ENCODE results near the gene ARHGAP45. TPM values are rescaled to one million over a fixed set of nuclear protein-coding genes. Genes with fewer than 3 reads are reported as not detected.
A peak's percentile ranks its signal among the peaks of the same experiment; 100 is the strongest.
"Not testable (repeated sequence)": the region's sequence is repeated elsewhere in the genome, so short reads cannot be mapped to it uniquely, and the experiment has no call there.

ARHGAP45 gene
- polyA plus RNA-seq, 2 donors, result 8.9 to 17.7 TPM

DNA sequence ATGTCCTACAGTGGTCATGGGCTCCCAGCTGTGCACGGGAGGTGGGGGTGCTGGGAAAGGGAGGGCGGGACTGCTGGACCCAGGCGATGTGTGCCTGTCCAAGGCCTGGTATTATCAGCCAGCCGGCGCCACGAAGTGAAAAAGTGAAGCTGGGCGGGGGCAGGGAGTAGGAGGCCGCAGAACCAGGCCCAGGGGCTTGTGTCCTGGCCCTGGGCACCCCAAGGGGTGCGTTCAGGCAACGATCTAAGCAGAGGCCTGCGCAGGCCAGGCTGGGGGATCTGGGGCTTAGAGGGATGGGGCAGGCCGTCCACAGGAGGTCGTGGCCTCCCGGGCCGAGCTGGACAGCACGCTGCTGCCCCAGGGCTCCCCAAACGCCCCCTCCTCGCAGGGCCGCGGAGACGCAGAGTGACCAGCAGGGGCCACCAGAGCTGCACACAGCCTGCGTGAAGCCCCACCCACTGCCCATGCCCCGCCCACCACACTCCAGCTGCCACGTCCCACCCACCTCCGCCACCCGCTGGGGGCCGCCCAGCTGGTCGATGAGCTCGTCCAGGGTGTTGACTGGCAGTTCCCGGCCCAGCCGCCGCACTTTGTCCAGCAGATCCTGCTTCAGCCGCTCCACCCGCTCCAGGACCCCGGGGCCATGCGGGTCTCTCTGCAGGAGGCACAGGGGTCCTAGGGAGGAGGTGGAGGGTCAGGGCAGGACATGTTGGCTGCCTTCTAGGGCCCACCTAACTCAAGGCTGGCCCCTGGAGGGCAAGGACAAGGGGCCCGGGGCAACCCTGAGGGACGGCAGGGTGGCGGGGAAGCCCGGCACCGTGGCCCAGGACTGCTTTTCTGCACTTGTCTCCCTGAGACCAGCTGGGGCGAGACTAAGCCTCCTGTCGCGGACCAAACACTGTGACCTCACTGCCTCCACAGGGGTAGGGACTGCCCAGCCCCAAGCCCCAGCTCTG is 46.3 kb downstream of the ARHGAP45 start:
- Histone ChIP-seq H3K4me3 (ENCODE audit: low read depth in 1 of 2, low read length in 2 of 2) (no peak overlapping the region), H3K9me3 (ENCODE audit: control insufficient read depth in 2 of 2, insufficient read depth in 1 of 2, low read depth in 1 of 2, low read length in 1 of 2) (no peaks in the 10 kb centered on the region)
- 30 to 37% methylated on average over 31 to 44 of the region's 44 CpGs for WGBS, 2 donors

DNA sequence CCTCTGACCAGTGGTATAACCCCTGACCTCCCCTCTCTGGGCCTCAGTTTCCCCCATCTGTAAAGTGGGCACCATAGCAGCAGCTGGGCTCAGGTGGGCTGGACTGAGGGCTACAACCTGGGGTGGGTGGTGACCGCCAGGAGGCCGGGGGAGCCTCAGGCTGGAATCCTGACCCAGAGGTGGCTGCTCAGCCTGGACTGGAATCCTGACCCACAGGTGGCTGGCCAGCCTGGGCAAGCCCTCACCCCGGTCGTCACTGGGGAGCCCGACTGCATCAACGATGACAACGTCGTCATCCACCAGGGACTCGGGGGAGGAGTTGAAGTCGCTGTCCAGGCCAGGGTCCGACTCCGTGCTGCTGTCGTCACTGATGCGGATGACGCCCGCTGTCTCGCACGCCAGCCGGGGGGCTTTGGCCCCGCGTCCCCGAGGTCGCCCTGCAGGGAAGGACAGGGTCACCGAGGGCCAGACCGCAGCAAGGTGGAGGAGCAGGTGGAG is 47.1 kb downstream of the ARHGAP45 start:
- peaks cover 14 to 69% of the 10 kb centered on the region in 2 donors for H3K36me3 ChIP-seq (ENCODE audit: control insufficient read depth in 2 of 2, insufficient read depth in 2 of 2, low read length in 1 of 2)
- H3K9me3 ChIP-seq (ENCODE audit: control insufficient read depth in 2 of 2, insufficient read depth in 1 of 2, low read depth in 1 of 2, low read length in 1 of 2), result no peaks in the 10 kb centered on the region
- H3K4me1 ChIP-seq (ENCODE audit: control insufficient read depth in 2 of 2, insufficient read depth in 2 of 2, low read length in 1 of 2), result peaks cover 6 to 45% of the 10 kb centered on the region in 2 donors
- H3K27ac ChIP-seq (ENCODE audit: low read depth in 2 of 2, low read length in 1 of 2), result peak overlapping the region; percentile 62 to 83
- no peaks in the 10 kb centered on the region for H3K27me3 ChIP-seq (ENCODE audit: control insufficient read depth in 1 of 2, insufficient read depth in 2 of 2, low read length in 2 of 2)
- no peak overlapping the region for H3K4me3 ChIP-seq (ENCODE audit: low read depth in 1 of 2, low read length in 2 of 2)
- 84 to 87% methylated on average over 25 of the region's 25 CpGs for WGBS, 2 donors

More for the DNA sequence above, 46.3 kb downstream of the ARHGAP45 start:
- Histone ChIP-seq H3K4me1 (ENCODE audit: control insufficient read depth in 2 of 2, insufficient read depth in 2 of 2, low read length in 1 of 2) (peaks cover 6 to 43% of the 10 kb centered on the region in 2 donors), H3K27ac (ENCODE audit: low read depth in 2 of 2, low read length in 1 of 2) (peak overlapping the region; percentile 66 to 83), H3K27me3 (ENCODE audit: control insufficient read depth in 1 of 2, insufficient read depth in 2 of 2, low read length in 2 of 2) (no peaks in the 10 kb centered on the region), H3K36me3 (ENCODE audit: control insufficient read depth in 2 of 2, insufficient read depth in 2 of 2, low read length in 1 of 2) (peaks cover 14 to 72% of the 10 kb centered on the region in 2 donors)

DNA sequence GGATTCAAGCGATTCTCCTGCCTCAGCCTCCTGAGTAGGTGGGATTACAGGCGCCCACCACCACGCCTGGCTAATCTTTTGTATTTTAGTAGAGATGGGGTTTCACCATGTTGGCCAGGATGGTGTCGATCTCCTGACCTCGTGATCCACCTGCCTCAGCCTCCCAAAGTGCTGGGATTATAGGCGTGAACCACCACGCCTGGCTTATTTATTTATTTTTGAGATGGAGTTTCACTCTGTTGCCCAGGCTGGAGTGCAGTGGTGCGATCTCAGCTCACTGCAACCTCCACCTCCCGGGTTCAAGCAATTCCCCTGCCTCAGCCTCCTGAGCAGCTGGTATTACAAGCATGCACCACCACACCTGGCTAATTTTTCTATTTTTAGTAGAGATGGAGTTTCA is 47.8 kb downstream of the ARHGAP45 start:
- Histone ChIP-seq H3K4me1 (ENCODE audit: control insufficient read depth in 2 of 2, insufficient read depth in 2 of 2, low read length in 1 of 2) (peaks cover 6 to 47% of the 10 kb centered on the region in 2 donors), H3K36me3 (ENCODE audit: control insufficient read depth in 2 of 2, insufficient read depth in 2 of 2, low read length in 1 of 2) (peaks cover 17 to 69% of the 10 kb centered on the region in 2 donors)
- not testable (repeated sequence) for H3K9me3 ChIP-seq (ENCODE audit: control insufficient read depth in 2 of 2, insufficient read depth in 1 of 2, low read depth in 1 of 2, low read length in 1 of 2); H3K27me3 ChIP-seq (ENCODE audit: control insufficient read depth in 1 of 2, insufficient read depth in 2 of 2, low read length in 2 of 2); H3K4me3 ChIP-seq (ENCODE audit: low read depth in 1 of 2, low read length in 2 of 2); H3K27ac ChIP-seq (ENCODE audit: low read depth in 2 of 2, low read length in 1 of 2)
- 87 to 89% methylated on average over 9 of the region's 9 CpGs for WGBS, 2 donors

DNA sequence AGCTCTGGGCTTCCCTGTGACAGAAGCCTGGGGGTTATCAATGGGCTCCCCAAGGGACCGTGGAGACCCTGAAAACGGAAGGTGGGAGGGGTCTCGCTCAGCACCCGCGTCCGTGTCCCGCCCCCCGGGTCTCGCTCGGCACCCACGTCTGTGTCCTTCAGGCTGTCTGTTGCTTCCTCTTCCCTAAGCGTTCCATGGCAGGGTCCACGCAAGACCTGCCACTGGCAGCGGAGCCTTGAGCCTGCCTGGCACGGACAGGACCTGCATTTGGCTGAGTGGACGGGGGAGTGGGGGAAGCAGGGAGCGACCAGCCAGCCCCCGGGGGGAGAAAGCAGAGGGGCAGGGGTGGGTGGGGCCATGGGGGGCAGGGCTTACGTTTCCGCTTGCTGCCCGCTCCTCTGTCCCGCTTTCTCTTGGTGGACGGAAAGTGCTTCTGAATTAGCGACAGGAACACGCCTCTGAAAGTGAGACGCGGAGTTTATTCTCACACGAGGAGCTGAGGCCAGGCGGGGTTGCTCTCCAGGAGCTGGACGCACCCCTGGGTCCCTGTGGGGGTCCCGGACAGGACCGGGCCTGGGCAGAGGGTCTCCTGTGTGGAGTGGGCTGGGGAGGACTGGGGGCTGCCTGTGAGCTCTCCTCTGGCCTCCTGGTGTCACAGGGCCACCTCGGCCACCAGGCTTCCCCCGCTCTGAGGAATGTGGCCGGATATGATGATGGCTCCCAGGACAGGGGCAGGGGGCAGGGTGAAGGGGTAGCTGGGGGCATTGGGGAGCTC is 48.9 kb downstream of the ARHGAP45 start:
- Histone ChIP-seq H3K27ac (ENCODE audit: low read depth in 2 of 2, low read length in 1 of 2) (no peak overlapping the region), H3K9me3 (ENCODE audit: control insufficient read depth in 2 of 2, insufficient read depth in 1 of 2, low read depth in 1 of 2, low read length in 1 of 2) (no peaks in the 10 kb centered on the region), H3K4me1 (ENCODE audit: control insufficient read depth in 2 of 2, insufficient read depth in 2 of 2, low read length in 1 of 2) (peaks cover 6 to 44% of the 10 kb centered on the region in 2 donors), H3K4me3 (ENCODE audit: low read depth in 1 of 2, low read length in 2 of 2) (no peak overlapping the region), H3K36me3 (ENCODE audit: control insufficient read depth in 2 of 2, insufficient read depth in 2 of 2, low read length in 1 of 2) (peaks cover 17 to 66% of the 10 kb centered on the region in 2 donors), H3K27me3 (ENCODE audit: control insufficient read depth in 1 of 2, insufficient read depth in 2 of 2, low read length in 2 of 2) (no peaks in the 10 kb centered on the region)
- WGBS, 2 donors, result 89 to 93% methylated on average over 35 of the region's 35 CpGs

DNA sequence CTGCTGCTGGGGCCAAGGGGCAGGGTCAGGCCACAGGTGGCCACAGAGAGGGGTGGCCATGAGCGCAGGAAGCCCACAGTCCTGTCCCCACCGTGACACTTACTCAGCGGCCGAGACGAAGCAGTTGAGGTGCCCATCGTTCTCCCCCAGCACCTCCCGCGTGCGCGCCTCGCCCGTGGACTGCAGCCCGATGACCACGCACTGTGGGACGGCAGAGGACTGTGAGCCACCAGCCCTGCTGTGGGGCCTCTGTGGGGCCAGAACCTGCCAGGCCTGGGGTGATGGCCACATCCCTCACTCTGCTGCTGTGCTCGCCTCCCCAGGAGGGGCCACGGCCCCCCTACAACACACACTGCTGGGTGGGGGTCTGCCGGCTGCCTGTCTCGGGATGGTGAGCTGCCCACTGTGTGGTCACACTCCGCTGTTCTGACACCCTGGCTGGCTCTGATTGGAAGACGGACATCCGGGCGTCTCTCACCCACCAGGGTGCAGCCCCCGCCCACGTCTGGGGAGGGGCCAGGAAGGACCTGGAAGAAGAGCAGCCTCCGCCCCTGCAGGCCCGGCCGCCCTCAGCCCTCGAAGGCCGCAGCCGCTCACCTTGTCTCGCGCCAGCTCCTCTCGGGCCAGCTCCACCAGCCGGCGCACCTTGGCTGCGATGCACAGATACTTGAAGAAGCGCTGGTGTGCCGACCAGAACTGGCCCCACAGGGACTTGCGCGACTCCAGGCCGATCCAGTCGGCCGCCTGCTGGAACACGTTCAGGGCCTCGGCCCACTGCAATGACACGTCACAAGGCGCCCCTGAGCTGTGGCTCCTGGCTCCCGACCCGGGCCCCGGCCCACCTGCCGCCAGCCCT is 50.0 kb downstream of the ARHGAP45 start:
- no peak overlapping the region for H3K4me3 ChIP-seq (ENCODE audit: low read depth in 1 of 2, low read length in 2 of 2)
- H3K4me1 ChIP-seq (ENCODE audit: control insufficient read depth in 2 of 2, insufficient read depth in 2 of 2, low read length in 1 of 2), result peaks cover 6 to 42% of the 10 kb centered on the region in 2 donors
- peak overlapping the region in 1 of 2 donors; percentile 3 for H3K27ac ChIP-seq (ENCODE audit: low read depth in 2 of 2, low read length in 1 of 2)
- H3K36me3 ChIP-seq (ENCODE audit: control insufficient read depth in 2 of 2, insufficient read depth in 2 of 2, low read length in 1 of 2), result peaks cover 13 to 70% of the 10 kb centered on the region in 2 donors
- no peaks in the 10 kb centered on the region for H3K9me3 ChIP-seq (ENCODE audit: control insufficient read depth in 2 of 2, insufficient read depth in 1 of 2, low read depth in 1 of 2, low read length in 1 of 2)
- 73 to 83% methylated on average over 52 of the region's 52 CpGs for WGBS, 2 donors
- no peaks in the 10 kb centered on the region for H3K27me3 ChIP-seq (ENCODE audit: control insufficient read depth in 1 of 2, insufficient read depth in 2 of 2, low read length in 2 of 2)

DNA sequence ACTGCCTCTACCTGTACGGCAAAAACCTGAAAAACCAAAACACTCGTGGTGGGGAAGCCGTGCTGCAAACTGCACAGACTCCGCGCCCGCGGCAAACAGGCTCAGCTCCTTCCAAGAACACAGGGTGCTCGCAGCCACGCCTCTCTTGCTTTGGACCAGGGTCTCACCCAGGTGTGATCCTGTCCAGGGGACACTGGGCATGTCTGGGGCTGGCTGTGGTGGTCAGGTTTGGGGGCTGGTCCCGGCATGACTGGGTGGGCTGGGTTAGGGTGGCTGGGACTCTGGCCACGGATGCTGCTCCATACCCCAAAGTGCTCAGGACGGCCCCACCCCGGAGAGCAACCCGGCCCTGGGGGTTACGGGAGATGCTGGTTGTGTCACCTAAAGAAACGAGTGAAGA is 50.7 kb downstream of the ARHGAP45 start:
- peaks cover 13 to 73% of the 10 kb centered on the region in 2 donors for H3K36me3 ChIP-seq (ENCODE audit: control insufficient read depth in 2 of 2, insufficient read depth in 2 of 2, low read length in 1 of 2)
- H3K27ac ChIP-seq (ENCODE audit: low read depth in 2 of 2, low read length in 1 of 2), result peak overlapping the region in 1 of 2 donors; percentile 43
- H3K27me3 ChIP-seq (ENCODE audit: control insufficient read depth in 1 of 2, insufficient read depth in 2 of 2, low read length in 2 of 2), result no peaks in the 10 kb centered on the region
- 63 to 77% methylated on average over 16 of the region's 16 CpGs for WGBS, 2 donors
- no peaks in the 10 kb centered on the region for H3K9me3 ChIP-seq (ENCODE audit: control insufficient read depth in 2 of 2, insufficient read depth in 1 of 2, low read depth in 1 of 2, low read length in 1 of 2)
- H3K4me1 ChIP-seq (ENCODE audit: control insufficient read depth in 2 of 2, insufficient read depth in 2 of 2, low read length in 1 of 2), result peaks cover 5 to 36% of the 10 kb centered on the region in 2 donors
- no peak overlapping the region for H3K4me3 ChIP-seq (ENCODE audit: low read depth in 1 of 2, low read length in 2 of 2)

DNA sequence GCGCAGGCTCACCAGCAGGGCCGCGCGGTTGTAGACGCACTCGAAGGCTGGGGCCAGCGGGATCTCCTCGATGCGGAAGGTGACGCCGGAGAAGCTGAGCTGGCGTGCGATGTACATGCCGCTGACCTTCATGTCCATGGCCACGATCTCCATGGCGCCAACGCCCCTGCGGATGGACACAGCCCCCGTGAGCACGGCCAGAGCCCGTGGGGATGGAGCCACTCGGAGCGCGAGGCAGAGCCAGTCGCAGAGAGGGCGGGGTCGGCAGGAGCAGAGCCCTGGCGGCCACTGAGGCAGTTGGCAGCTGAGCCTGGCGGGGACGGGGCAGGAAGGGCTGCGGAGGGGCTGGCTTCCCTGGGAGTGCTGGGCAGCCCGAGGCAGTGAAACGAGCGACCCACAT is 52.0 kb downstream of the ARHGAP45 start:
- peaks cover 13 to 73% of the 10 kb centered on the region in 2 donors for H3K36me3 ChIP-seq (ENCODE audit: control insufficient read depth in 2 of 2, insufficient read depth in 2 of 2, low read length in 1 of 2)
- no peak overlapping the region for H3K27ac ChIP-seq (ENCODE audit: low read depth in 2 of 2, low read length in 1 of 2)
- no peak overlapping the region for H3K4me3 ChIP-seq (ENCODE audit: low read depth in 1 of 2, low read length in 2 of 2)
- peaks cover 0 to 27% of the 10 kb centered on the region in 2 donors for H3K4me1 ChIP-seq (ENCODE audit: control insufficient read depth in 2 of 2, insufficient read depth in 2 of 2, low read length in 1 of 2)
- 92 to 93% methylated on average over 32 to 34 of the region's 34 CpGs for WGBS, 2 donors
- no peaks in the 10 kb centered on the region for H3K27me3 ChIP-seq (ENCODE audit: control insufficient read depth in 1 of 2, insufficient read depth in 2 of 2, low read length in 2 of 2)
- peaks cover 0 to 3% of the 10 kb centered on the region in 2 donors for H3K9me3 ChIP-seq (ENCODE audit: control insufficient read depth in 2 of 2, insufficient read depth in 1 of 2, low read depth in 1 of 2, low read length in 1 of 2)

DNA sequence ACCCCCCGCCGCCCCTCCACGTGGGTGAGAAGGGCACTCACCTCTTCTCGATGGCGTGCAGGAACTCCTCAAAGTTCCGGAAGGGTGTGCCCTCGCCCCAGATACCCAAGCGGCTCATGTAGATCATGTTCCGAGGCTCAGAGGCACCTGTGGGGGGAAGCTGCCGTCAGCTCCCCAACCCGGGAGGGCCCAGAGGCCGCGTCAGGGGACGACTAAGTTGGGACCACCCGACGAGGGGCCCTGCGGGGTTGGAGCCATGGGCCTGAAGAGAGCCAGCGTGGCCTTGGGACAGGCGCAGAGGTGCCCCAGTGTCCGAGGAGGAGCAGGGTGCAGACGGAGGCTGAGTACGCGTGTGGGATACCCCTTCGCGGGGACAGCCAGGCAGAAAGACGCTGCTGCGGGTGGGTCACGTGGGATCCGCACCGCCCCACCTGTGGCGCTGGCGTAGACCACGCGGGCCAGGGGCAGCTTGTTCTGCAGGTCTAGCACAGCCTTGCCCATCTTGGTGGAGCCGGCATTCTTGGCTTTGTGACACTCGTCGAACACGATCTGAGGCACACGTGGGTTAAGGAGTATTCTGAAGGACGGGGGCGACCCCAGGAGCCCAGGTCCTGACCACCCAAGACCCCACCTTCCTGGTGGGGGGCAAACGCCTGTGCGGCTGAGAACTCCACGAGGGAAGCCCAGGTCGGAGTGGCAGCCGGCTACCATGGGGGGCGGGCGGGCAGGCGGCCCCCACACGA is 52.7 kb downstream of the ARHGAP45 start:
- Histone ChIP-seq H3K4me3 (ENCODE audit: low read depth in 1 of 2, low read length in 2 of 2) (no peak overlapping the region), H3K27me3 (ENCODE audit: control insufficient read depth in 1 of 2, insufficient read depth in 2 of 2, low read length in 2 of 2) (no peaks in the 10 kb centered on the region), H3K9me3 (ENCODE audit: control insufficient read depth in 2 of 2, insufficient read depth in 1 of 2, low read depth in 1 of 2, low read length in 1 of 2) (peaks cover 0 to 3% of the 10 kb centered on the region in 2 donors), H3K36me3 (ENCODE audit: control insufficient read depth in 2 of 2, insufficient read depth in 2 of 2, low read length in 1 of 2) (peaks cover 18 to 74% of the 10 kb centered on the region in 2 donors), H3K4me1 (ENCODE audit: control insufficient read depth in 2 of 2, insufficient read depth in 2 of 2, low read length in 1 of 2) (peaks cover 0 to 24% of the 10 kb centered on the region in 2 donors), H3K27ac (ENCODE audit: low read depth in 2 of 2, low read length in 1 of 2) (no peak overlapping the region)
- 91% methylated on average over 50 of the region's 50 CpGs for WGBS, 2 donors

All from esophagus (tissue), 2 donors.